M059J (cell line): Measurements from ENCODE around the gene C1QTNF9. TPM values are rescaled to one million over a fixed set of nuclear protein-coding genes. Genes with fewer than 3 reads are reported as not detected.
"Not testable (repeated sequence)": the region's sequence is repeated elsewhere in the genome, so short reads cannot be mapped to it uniquely, and the experiment has no call there.

Source experiments
- DNase-seq: peaks from one replicate; pipeline ENCODE4 v3.0.0-alpha.2; 2012; ENCODE audit warnings: low read depth
- total RNA-seq: library from RNA; depleted of rRNA; stranded (reverse); fragments of >200 nt; shearing (Covaris generic); gene quantifications from 2 replicates; pipeline ENCODE4 v1.2.3, GENCODE V29; 2014; rRNA removed

Gene C1QTNF9
- total RNA-seq = not detected in 2 replicates

- DNase-seq = not testable (repeated sequence)
Observed at GRCh38 chr13:24309300-24309699, at the start of gene C1QTNF9. Gene C1QTNF9, plus strand, starts transcription at chr13:24309580. Its CDS starts 6,424 bp downstream, at chr13:24316004.

GRCh38 chr13:24261566-24261965 is 47.8 kb upstream of the C1QTNF9 start:
- no peak for DNase-seq

GRCh38 chr13:24263632-24264031 is 45.7 kb upstream of the C1QTNF9 start:
- no peak for DNase-seq

GRCh38 chr13:24264976-24265375 is 44.4 kb upstream of the C1QTNF9 start:
- DNase-seq = no peak

- no peak for DNase-seq
Observed at GRCh38 chr13:24265453-24265852, 43.9 kb upstream of the C1QTNF9 start.

- DNase-seq = no peak
Observed at GRCh38 chr13:24267274-24267673, 42.1 kb upstream of the C1QTNF9 start.

- no peak for DNase-seq
Observed at GRCh38 chr13:24267801-24268200, 41.6 kb upstream of the C1QTNF9 start.

- DNase-seq = no peak
Observed at GRCh38 chr13:24269821-24270220, 39.6 kb upstream of the C1QTNF9 start.

- peak; percentile 56 for DNase-seq
Observed at GRCh38 chr13:24270639-24271141, 38.7 kb upstream of the C1QTNF9 start.

- peak; percentile 1 for DNase-seq
Observed at GRCh38 chr13:24271231-24271600, 38.2 kb upstream of the C1QTNF9 start.

GRCh38 chr13:24271601-24272451 is 37.6 kb upstream of the C1QTNF9 start:
- DNase-seq = peak; percentile 73

GRCh38 chr13:24272452-24273161 is 36.8 kb upstream of the C1QTNF9 start:
- DNase-seq = no peak

- no peak for DNase-seq
Observed at GRCh38 chr13:24273926-24274325, 35.5 kb upstream of the C1QTNF9 start.

GRCh38 chr13:24274452-24275021 is 34.8 kb upstream of the C1QTNF9 start:
- no peak for DNase-seq

GRCh38 chr13:24275041-24275440 is 34.3 kb upstream of the C1QTNF9 start:
- no peak for DNase-seq

GRCh38 chr13:24276306-24276705 is 33.1 kb upstream of the C1QTNF9 start:
- DNase-seq = no peak

GRCh38 chr13:24276861-24277260 is 32.5 kb upstream of the C1QTNF9 start:
- no peak for DNase-seq

GRCh38 chr13:24277761-24278160 is 31.6 kb upstream of the C1QTNF9 start:
- no peak for DNase-seq

GRCh38 chr13:24279327-24280110 is 29.9 kb upstream of the C1QTNF9 start:
- no peak for DNase-seq

- no peak for DNase-seq
Observed at GRCh38 chr13:24280720-24281119, 28.7 kb upstream of the C1QTNF9 start.

GRCh38 chr13:24281188-24282008 is 28.0 kb upstream of the C1QTNF9 start:
- no peak for DNase-seq
